GM23338 (cell line): ENCODE data around the gene JAK3. TPM values are rescaled to one million over a fixed set of nuclear protein-coding genes. Genes with fewer than 3 reads are reported as not detected.

Experiments used
- ATAC-seq: fragments of 200-7000 bp; cut with Tn5 transposase; 3 replicates; pipeline ENCODE4 v1.9.1; 2020
- DNase-seq: peaks from one replicate; pipeline ENCODE4 v3.0.0-alpha.2; 2015; ENCODE audit warnings: low spot score
- H2AFZ ChIP-seq: fragments of 200-600 bp; sonication (generic); 2 replicates; pipeline ENCODE4 v1.8.0; 2016; ENCODE audit warnings: antibody characterized with exemption, mild to moderate bottlenecking, moderate library complexity
- H3F3A ChIP-seq: fragments of 200-600 bp; sonication (generic); replicated peaks from 2 replicates; pipeline ENCODE4 v1.8.0; 2017; ENCODE audit warnings: antibody characterized with exemption, mixed run types, low read depth
- H3K27ac ChIP-seq: fragments of 200-600 bp; sonication (generic); 2 replicates; pipeline ENCODE4 v1.6.1; 2016; ENCODE audit warnings: low read depth
- H3K27me3 ChIP-seq: fragments of 200-600 bp; sonication (generic); 2 replicates; pipeline ENCODE4 v1.8.0; 2016; ENCODE audit warnings: mild to moderate bottlenecking, mixed run types, moderate library complexity; ENCODE audit not compliant: insufficient read depth
- H3K36me3 ChIP-seq: fragments of 200-600 bp; sonication (generic); 2 replicates; pipeline ENCODE4 v1.8.0; 2016; ENCODE audit warnings: mild to moderate bottlenecking; ENCODE audit not compliant: insufficient read depth
- H3K4me1 ChIP-seq: fragments of 200-600 bp; sonication (generic); 2 replicates; pipeline ENCODE4 v1.8.0; 2016; ENCODE audit warnings: mild to moderate bottlenecking, moderate library complexity; ENCODE audit not compliant: insufficient read depth
- H3K4me2 ChIP-seq: fragments of 200-600 bp; sonication (generic); 2 replicates; pipeline ENCODE4 v1.7.1; 2017; ENCODE audit warnings: mixed run types
- H3K4me3 ChIP-seq: fragments of 200-600 bp; sonication (generic); 2 replicates; pipeline ENCODE4 v1.6.1; 2016; ENCODE audit warnings: mixed run types
- H3K79me2 ChIP-seq: fragments of 200-600 bp; sonication (generic); replicated peaks from 2 replicates; pipeline ENCODE4 v1.8.0; 2017; ENCODE audit warnings: mild to moderate bottlenecking; ENCODE audit not compliant: insufficient read depth
- H3K9me2 ChIP-seq: fragments of 200-600 bp; sonication (generic); 2 replicates; pipeline ENCODE4 v1.8.0; 2017; ENCODE audit not compliant: insufficient read depth
- H4K20me1 ChIP-seq: fragments of 200-600 bp; sonication (generic); replicated peaks from 2 replicates; pipeline ENCODE4 v1.8.0; 2017; ENCODE audit warnings: mild to moderate bottlenecking; ENCODE audit not compliant: insufficient read depth
- H3K27ac Mint-ChIP-seq: 2 replicates; pipeline ENCODE4 v1.8.0; 2020; ENCODE audit warnings: inconsistent platforms, mild to moderate bottlenecking, moderate library complexity, mixed read lengths
- H3K27me3 Mint-ChIP-seq: 3 replicates; pipeline ENCODE4 v1.8.0; 2022; ENCODE audit warnings: low read depth, mild to moderate bottlenecking, moderate library complexity, mixed read lengths, inconsistent platforms; ENCODE audit not compliant: insufficient read depth, poor library complexity
- H3K36me3 Mint-ChIP-seq: 3 replicates; pipeline ENCODE4 v1.8.0; 2021; ENCODE audit warnings: low read depth, mild to moderate bottlenecking, inconsistent platforms, moderate library complexity, mixed read lengths
- H3K4me1 Mint-ChIP-seq: 3 replicates; pipeline ENCODE4 v1.8.0; 2020; ENCODE audit warnings: mild to moderate bottlenecking, inconsistent platforms, mixed read lengths
- H3K4me3 Mint-ChIP-seq: 3 replicates; pipeline ENCODE4 v1.8.0; 2021; ENCODE audit warnings: moderate library complexity, mild to moderate bottlenecking, inconsistent platforms, mixed read lengths
- H3K9me3 Mint-ChIP-seq: 3 replicates; pipeline ENCODE4 v1.8.0; 2020; ENCODE audit warnings: moderate library complexity, mild to moderate bottlenecking, inconsistent platforms, mixed read lengths
- CREB1 ChIP-seq: fragments of 250-450 bp; sonication (Bioruptor Pico); IDR thresholded peaks from 2 replicates; pipeline ENCODE4 v1.5.0; 2020; ENCODE audit warnings: low read depth, mild to moderate bottlenecking, moderate library complexity
- EZH2 ChIP-seq: fragments of 200-600 bp; sonication (generic); IDR thresholded peaks from one replicate; pipeline ENCODE4 v1.8.0; 2017; ENCODE audit warnings: antibody characterized with exemption, mild to moderate bottlenecking, low read depth; ENCODE audit not compliant: unreplicated experiment
- EZH2phosphoT487 ChIP-seq: fragments of 200-600 bp; sonication (generic); IDR thresholded peaks from one replicate; pipeline ENCODE4 v1.8.1; 2018; ENCODE audit warnings: antibody characterized with exemption; ENCODE audit not compliant: unreplicated experiment
- JUNB ChIP-seq: IDR thresholded peaks from one replicate; pipeline ENCODE4 v1.6.1; 2016; ENCODE audit warnings: antibody characterized with exemption; ENCODE audit not compliant: unreplicated experiment
- NANOG ChIP-seq: IDR thresholded peaks from 2 replicates; pipeline ENCODE4 v1.6.1; 2016; ENCODE audit warnings: antibody characterized with exemption, borderline replicate concordance
- POLR2AphosphoS5 ChIP-seq: IDR thresholded peaks from 2 replicates; pipeline ENCODE4 v1.6.1; 2016; ENCODE audit warnings: antibody characterized with exemption, low read depth
- STAT1 ChIP-seq: IDR thresholded peaks from one replicate; pipeline ENCODE4 v1.6.1; 2016; ENCODE audit warnings: antibody characterized with exemption; ENCODE audit not compliant: unreplicated experiment
- ZNF114 ChIP-seq: fragments of 250-450 bp; sonication (Bioruptor Pico); IDR thresholded peaks from 2 replicates; pipeline ENCODE4 v1.5.0; 2020; ENCODE audit warnings: mild to moderate bottlenecking, moderate library complexity
- ZNF331 ChIP-seq: fragments of 250-450 bp; sonication (Bioruptor Pico); IDR thresholded peaks from 2 replicates; pipeline ENCODE4 v1.5.0; 2020; ENCODE audit warnings: low read depth, mild to moderate bottlenecking, moderate library complexity
- polyA plus RNA-seq: library from polyadenylated mRNA; unstranded; fragments of >200 nt; fragmentation: Nextera tagmentation; extraction: Ambion mirVana; gene quantifications from 2 replicates; pipeline ENCODE4 v1.2.1, GENCODE V29; 2016
- total RNA-seq: library from RNA; depleted of rRNA; stranded (reverse); fragments of >200 nt; shearing (Covaris generic); gene quantifications from 2 replicates; pipeline ENCODE4 v1.2.3, GENCODE V29; 2014
- TF ChIP-seq, protein P1 (sequence below), 2 experiments: fragments of 200-600 bp in 1 of 2; sonication (generic) in 1 of 2; conservative IDR thresholded peaks; 2 replicates each; pipeline versions ENCODE4 v1.5.1 to v1.6.1; 2016 to 2017; ENCODE audit warnings: antibody characterized with exemption in 2 of 2, low read depth in 2 of 2, mild to moderate bottlenecking in 2 of 2, moderate library complexity in 1 of 2
- TF ChIP-seq, protein P2 (sequence below): IDR thresholded peaks from one replicate; pipeline ENCODE4 v1.6.1; 2018; ENCODE audit warnings: antibody characterized with exemption; ENCODE audit not compliant: unreplicated experiment
- TF ChIP-seq, protein P3 (sequence below): IDR thresholded peaks from 2 replicates; pipeline ENCODE4 v1.6.1; 2016; ENCODE audit warnings: antibody characterized with exemption
- TF ChIP-seq, protein P4 (sequence below): fragments of 250-450 bp; sonication (Bioruptor Pico); IDR thresholded peaks from 2 replicates; pipeline ENCODE4 v1.5.0; 2020; ENCODE audit warnings: mild to moderate bottlenecking, moderate library complexity

Gene JAK3
- total and polyA plus RNA-seq, 2 experiments from 2014 or later: 2.9 to 5.4 TPM

DNA sequence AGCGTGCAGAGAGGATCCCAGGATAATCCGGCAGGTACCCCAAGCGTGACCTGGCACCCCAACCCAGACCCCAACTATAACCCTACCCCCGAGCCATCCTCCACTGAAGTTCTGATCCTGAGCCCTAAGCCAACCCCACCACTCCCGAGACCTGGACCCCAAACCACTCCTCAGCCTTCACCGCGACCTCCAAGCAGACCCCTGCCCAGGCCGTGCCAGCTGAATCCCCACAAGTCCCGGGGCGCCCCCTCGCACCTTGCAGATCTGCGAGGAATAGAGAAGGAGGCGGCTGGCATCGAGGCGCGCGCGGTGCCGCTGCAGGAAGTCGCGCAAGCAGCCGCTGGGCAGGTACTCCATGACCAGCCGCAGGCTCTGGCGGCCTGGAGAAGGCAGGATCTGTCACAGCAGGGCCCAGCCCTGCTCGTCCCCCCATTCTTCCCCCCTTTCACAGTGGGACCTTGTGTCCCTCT, 16.3 kb downstream of the JAK3 start:
- no peaks in the 10 kb centered on the region for H3K79me2 ChIP-seq
- no peaks in the 10 kb centered on the region for H3K9me2 ChIP-seq
- no peak overlapping the region for H3K27ac ChIP-seq
- no peak overlapping the region for H3K27ac Mint-ChIP-seq
- peak; percentile 60 for DNase-seq
- peak overlapping the region; percentile 89 for H3K4me2 ChIP-seq
- no peaks in the 10 kb centered on the region for H3K36me3 ChIP-seq
- H3K36me3 Mint-ChIP-seq: no peaks in the 10 kb centered on the region; the same call in 2 of the 3 replicates
- peaks cover 15% of the 10 kb centered on the region for H3K4me1 Mint-ChIP-seq
- peak overlapping the region; percentile 95 for H2AFZ ChIP-seq
- H4K20me1 ChIP-seq: no peaks in the 10 kb centered on the region
- H3K9me3 Mint-ChIP-seq: no peaks in the 10 kb centered on the region
- peaks cover 15% of the 10 kb centered on the region for H3K27me3 Mint-ChIP-seq
- peak overlapping the region; percentile 76 for H3K4me3 Mint-ChIP-seq
- H3F3A ChIP-seq: peaks cover 9% of the 10 kb centered on the region
- H3K27me3 ChIP-seq: 0 out of 2 replicates have a peak, but pooled peaks cover 6% of the 10 kb centered on the region
- TF ChIP-seq JUNB (no peak), ZNF114 (CRISPR knock-in tag) (no peak), STAT1 (no peak), POLR2AphosphoS5 (no peak), EZH2phosphoT487 (no peak), ZNF331 (CRISPR knock-in tag) (no peak), CREB1 (CRISPR knock-in tag) (no peak), EZH2 (no peak), NANOG (no peak)
- TF ChIP-seq, protein P1, sequence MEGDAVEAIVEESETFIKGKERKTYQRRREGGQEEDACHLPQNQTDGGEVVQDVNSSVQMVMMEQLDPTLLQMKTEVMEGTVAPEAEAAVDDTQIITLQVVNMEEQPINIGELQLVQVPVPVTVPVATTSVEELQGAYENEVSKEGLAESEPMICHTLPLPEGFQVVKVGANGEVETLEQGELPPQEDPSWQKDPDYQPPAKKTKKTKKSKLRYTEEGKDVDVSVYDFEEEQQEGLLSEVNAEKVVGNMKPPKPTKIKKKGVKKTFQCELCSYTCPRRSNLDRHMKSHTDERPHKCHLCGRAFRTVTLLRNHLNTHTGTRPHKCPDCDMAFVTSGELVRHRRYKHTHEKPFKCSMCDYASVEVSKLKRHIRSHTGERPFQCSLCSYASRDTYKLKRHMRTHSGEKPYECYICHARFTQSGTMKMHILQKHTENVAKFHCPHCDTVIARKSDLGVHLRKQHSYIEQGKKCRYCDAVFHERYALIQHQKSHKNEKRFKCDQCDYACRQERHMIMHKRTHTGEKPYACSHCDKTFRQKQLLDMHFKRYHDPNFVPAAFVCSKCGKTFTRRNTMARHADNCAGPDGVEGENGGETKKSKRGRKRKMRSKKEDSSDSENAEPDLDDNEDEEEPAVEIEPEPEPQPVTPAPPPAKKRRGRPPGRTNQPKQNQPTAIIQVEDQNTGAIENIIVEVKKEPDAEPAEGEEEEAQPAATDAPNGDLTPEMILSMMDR (conservative IDR thresholded peaks at IDR 0.05; ENCODE audit: low read depth in 2 of 2): no peak
- TF ChIP-seq, protein P2, sequence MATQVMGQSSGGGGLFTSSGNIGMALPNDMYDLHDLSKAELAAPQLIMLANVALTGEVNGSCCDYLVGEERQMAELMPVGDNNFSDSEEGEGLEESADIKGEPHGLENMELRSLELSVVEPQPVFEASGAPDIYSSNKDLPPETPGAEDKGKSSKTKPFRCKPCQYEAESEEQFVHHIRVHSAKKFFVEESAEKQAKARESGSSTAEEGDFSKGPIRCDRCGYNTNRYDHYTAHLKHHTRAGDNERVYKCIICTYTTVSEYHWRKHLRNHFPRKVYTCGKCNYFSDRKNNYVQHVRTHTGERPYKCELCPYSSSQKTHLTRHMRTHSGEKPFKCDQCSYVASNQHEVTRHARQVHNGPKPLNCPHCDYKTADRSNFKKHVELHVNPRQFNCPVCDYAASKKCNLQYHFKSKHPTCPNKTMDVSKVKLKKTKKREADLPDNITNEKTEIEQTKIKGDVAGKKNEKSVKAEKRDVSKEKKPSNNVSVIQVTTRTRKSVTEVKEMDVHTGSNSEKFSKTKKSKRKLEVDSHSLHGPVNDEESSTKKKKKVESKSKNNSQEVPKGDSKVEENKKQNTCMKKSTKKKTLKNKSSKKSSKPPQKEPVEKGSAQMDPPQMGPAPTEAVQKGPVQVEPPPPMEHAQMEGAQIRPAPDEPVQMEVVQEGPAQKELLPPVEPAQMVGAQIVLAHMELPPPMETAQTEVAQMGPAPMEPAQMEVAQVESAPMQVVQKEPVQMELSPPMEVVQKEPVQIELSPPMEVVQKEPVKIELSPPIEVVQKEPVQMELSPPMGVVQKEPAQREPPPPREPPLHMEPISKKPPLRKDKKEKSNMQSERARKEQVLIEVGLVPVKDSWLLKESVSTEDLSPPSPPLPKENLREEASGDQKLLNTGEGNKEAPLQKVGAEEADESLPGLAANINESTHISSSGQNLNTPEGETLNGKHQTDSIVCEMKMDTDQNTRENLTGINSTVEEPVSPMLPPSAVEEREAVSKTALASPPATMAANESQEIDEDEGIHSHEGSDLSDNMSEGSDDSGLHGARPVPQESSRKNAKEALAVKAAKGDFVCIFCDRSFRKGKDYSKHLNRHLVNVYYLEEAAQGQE: no peak
- TF ChIP-seq, protein P3, sequence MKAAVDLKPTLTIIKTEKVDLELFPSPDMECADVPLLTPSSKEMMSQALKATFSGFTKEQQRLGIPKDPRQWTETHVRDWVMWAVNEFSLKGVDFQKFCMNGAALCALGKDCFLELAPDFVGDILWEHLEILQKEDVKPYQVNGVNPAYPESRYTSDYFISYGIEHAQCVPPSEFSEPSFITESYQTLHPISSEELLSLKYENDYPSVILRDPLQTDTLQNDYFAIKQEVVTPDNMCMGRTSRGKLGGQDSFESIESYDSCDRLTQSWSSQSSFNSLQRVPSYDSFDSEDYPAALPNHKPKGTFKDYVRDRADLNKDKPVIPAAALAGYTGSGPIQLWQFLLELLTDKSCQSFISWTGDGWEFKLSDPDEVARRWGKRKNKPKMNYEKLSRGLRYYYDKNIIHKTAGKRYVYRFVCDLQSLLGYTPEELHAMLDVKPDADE: no peak
- TF ChIP-seq, protein P4, sequence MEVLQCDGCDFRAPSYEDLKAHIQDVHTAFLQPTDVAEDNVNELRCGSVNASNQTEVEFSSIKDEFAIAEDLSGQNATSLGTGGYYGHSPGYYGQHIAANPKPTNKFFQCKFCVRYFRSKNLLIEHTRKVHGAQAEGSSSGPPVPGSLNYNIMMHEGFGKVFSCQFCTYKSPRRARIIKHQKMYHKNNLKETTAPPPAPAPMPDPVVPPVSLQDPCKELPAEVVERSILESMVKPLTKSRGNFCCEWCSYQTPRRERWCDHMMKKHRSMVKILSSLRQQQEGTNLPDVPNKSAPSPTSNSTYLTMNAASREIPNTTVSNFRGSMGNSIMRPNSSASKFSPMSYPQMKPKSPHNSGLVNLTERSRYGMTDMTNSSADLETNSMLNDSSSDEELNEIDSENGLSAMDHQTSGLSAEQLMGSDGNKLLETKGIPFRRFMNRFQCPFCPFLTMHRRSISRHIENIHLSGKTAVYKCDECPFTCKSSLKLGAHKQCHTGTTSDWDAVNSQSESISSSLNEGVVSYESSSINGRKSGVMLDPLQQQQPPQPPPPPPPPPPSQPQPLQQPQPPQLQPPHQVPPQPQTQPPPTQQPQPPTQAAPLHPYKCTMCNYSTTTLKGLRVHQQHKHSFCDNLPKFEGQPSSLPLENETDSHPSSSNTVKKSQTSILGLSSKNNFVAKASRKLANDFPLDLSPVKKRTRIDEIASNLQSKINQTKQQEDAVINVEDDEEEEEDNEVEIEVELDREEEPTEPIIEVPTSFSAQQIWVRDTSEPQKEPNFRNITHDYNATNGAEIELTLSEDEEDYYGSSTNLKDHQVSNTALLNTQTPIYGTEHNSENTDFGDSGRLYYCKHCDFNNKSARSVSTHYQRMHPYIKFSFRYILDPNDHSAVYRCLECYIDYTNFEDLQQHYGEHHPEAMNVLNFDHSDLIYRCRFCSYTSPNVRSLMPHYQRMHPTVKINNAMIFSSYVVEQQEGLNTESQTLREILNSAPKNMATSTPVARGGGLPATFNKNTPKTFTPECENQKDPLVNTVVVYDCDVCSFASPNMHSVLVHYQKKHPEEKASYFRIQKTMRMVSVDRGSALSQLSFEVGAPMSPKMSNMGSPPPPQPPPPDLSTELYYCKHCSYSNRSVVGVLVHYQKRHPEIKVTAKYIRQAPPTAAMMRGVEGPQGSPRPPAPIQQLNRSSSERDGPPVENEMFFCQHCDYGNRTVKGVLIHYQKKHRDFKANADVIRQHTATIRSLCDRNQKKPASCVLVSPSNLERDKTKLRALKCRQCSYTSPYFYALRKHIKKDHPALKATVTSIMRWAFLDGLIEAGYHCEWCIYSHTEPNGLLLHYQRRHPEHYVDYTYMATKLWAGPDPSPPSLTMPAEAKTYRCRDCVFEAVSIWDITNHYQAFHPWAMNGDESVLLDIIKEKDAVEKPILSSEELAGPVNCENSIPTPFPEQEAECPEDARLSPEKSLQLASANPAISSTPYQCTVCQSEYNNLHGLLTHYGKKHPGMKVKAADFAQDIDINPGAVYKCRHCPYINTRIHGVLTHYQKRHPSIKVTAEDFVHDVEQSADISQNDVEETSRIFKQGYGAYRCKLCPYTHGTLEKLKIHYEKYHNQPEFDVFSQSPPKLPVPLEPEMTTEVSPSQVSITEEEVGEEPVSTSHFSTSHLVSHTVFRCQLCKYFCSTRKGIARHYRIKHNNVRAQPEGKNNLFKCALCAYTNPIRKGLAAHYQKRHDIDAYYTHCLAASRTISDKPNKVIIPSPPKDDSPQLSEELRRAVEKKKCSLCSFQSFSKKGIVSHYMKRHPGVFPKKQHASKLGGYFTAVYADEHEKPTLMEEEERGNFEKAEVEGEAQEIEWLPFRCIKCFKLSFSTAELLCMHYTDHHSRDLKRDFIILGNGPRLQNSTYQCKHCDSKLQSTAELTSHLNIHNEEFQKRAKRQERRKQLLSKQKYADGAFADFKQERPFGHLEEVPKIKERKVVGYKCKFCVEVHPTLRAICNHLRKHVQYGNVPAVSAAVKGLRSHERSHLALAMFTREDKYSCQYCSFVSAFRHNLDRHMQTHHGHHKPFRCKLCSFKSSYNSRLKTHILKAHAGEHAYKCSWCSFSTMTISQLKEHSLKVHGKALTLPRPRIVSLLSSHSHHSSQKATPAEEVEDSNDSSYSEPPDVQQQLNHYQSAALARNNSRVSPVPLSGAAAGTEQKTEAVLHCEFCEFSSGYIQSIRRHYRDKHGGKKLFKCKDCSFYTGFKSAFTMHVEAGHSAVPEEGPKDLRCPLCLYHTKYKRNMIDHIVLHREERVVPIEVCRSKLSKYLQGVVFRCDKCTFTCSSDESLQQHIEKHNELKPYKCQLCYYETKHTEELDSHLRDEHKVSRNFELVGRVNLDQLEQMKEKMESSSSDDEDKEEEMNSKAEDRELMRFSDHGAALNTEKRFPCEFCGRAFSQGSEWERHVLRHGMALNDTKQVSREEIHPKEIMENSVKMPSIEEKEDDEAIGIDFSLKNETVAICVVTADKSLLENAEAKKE (CRISPR knock-in tag): no peak
- ATAC-seq: peak; percentile 8
- peaks cover 10% of the 10 kb centered on the region; the same call in 1 of the 2 replicates for H3K4me1 ChIP-seq
- H3K4me3 ChIP-seq: peak overlapping the region; percentile 76
